HL-60 (cell line): Measurements from ENCODE around the gene GRIK2.

ENCODE experiments used
- GABPA ChIP-seq: IDR thresholded peaks from 2 replicates; pipeline ENCODE4 v1.6.1; 2012; ENCODE audit warnings: low read depth
- POLR2AphosphoS5 ChIP-seq: IDR thresholded peaks from 2 replicates; pipeline ENCODE4 v1.6.1; 2012; ENCODE audit warnings: low read depth
- SPI1 ChIP-seq: IDR thresholded peaks from 2 replicates; pipeline ENCODE4 v1.6.1; 2012; ENCODE audit warnings: low read depth, mild to moderate bottlenecking, borderline replicate concordance
- TF ChIP-seq, protein P1 (sequence below): IDR thresholded peaks from one replicate; pipeline ENCODE4 v1.5.1; 2011; ENCODE audit warnings: low read length, control low read depth, inconsistent platforms; ENCODE audit not compliant: insufficient read depth
- TF ChIP-seq, protein P2 (sequence below): IDR thresholded peaks from 2 replicates; pipeline ENCODE4 v1.6.1; 2012; ENCODE audit warnings: low read depth; ENCODE audit not compliant: insufficient replicate concordance

DNA sequence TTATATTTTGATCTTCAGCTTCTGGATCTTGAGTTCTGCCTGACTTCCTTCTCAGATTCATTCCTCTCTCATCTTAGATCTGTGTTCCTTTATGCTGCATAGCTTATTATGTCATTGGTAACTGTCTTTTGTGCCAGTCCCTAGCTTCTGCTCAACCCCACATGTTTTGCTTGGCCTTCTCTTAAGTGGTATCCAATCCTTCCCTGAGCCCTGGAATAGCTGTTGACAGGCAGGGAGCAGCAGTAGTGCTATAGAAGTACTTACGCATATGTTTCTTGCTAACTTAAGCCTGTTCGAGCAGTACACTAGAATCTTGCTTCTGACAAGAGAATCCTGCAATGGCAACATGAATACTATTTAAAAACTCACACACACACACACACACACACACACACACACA is 13.6 kb upstream of the GRIK2 start:
- TF ChIP-seq, protein P1, sequence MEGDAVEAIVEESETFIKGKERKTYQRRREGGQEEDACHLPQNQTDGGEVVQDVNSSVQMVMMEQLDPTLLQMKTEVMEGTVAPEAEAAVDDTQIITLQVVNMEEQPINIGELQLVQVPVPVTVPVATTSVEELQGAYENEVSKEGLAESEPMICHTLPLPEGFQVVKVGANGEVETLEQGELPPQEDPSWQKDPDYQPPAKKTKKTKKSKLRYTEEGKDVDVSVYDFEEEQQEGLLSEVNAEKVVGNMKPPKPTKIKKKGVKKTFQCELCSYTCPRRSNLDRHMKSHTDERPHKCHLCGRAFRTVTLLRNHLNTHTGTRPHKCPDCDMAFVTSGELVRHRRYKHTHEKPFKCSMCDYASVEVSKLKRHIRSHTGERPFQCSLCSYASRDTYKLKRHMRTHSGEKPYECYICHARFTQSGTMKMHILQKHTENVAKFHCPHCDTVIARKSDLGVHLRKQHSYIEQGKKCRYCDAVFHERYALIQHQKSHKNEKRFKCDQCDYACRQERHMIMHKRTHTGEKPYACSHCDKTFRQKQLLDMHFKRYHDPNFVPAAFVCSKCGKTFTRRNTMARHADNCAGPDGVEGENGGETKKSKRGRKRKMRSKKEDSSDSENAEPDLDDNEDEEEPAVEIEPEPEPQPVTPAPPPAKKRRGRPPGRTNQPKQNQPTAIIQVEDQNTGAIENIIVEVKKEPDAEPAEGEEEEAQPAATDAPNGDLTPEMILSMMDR = no peak
- TF ChIP-seq POLR2AphosphoS5 (no peak), GABPA (no peak), SPI1 (no peak)
- TF ChIP-seq, protein P2, sequence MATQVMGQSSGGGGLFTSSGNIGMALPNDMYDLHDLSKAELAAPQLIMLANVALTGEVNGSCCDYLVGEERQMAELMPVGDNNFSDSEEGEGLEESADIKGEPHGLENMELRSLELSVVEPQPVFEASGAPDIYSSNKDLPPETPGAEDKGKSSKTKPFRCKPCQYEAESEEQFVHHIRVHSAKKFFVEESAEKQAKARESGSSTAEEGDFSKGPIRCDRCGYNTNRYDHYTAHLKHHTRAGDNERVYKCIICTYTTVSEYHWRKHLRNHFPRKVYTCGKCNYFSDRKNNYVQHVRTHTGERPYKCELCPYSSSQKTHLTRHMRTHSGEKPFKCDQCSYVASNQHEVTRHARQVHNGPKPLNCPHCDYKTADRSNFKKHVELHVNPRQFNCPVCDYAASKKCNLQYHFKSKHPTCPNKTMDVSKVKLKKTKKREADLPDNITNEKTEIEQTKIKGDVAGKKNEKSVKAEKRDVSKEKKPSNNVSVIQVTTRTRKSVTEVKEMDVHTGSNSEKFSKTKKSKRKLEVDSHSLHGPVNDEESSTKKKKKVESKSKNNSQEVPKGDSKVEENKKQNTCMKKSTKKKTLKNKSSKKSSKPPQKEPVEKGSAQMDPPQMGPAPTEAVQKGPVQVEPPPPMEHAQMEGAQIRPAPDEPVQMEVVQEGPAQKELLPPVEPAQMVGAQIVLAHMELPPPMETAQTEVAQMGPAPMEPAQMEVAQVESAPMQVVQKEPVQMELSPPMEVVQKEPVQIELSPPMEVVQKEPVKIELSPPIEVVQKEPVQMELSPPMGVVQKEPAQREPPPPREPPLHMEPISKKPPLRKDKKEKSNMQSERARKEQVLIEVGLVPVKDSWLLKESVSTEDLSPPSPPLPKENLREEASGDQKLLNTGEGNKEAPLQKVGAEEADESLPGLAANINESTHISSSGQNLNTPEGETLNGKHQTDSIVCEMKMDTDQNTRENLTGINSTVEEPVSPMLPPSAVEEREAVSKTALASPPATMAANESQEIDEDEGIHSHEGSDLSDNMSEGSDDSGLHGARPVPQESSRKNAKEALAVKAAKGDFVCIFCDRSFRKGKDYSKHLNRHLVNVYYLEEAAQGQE = no peak
